GM12878 (cell line): ENCODE measurements around the gene CSTPP1. TPM values are rescaled to one million over a fixed set of nuclear protein-coding genes. Genes with fewer than 3 reads are reported as not detected.

Source experiments
- ATAC-seq: fragments of 200-7000 bp; cut with Tn5 transposase; 3 replicates; pipeline ENCODE4 v1.9.1; 2020; ENCODE audit warnings: mild to moderate bottlenecking, moderate library complexity
- BruUV-seq: library from RNA; stranded (reverse); fragments of 400-500 nt; replicated peaks from 2 replicates; lab custom pipeline; 2021; lab: Mats Ljungman, UMichigan
- CTCF ChIA-PET: fragments of 300-600 bp; sonication (Branson Sonifier 250); formaldehyde crosslinking; extraction: SDS; loops from one replicate; lab custom pipeline; 2021; ENCODE audit warnings: inconsistent platforms; lab: Yijun Ruan, JAX
- POLR2A ChIA-PET: fragments of 350-600 bp; formaldehyde crosslinking; extraction: SDS; loops from one replicate; lab custom pipeline; 2021; ENCODE audit warnings: inconsistent platforms; lab: Charles Lee
- RAD21 ChIA-PET: fragments of 300-600 bp; sonication (Branson Sonifier 250); formaldehyde crosslinking; loops from one replicate; lab custom pipeline; 2023; ENCODE audit warnings: antibody characterized with exemption; ENCODE audit not compliant: unreplicated experiment; lab: Charles Lee
- SMC1A ChIA-PET: fragments of 300-600 bp; sonication (Branson Sonifier 250); formaldehyde crosslinking; loops from one replicate; lab custom pipeline; 2023; ENCODE audit not compliant: unreplicated experiment, uncharacterized antibody; lab: Charles Lee
- DNase-seq: peaks from one replicate; pipeline ENCODE4 v3.0.0-alpha.2; 2011; ENCODE audit warnings: low read depth, low spot score
- FAIRE-seq: peaks from 3 replicates; lab custom pipeline; 2011; peaks lifted over from hg19 to GRCh38; lab: Jason Lieb, UNC
- H2AFZ ChIP-seq: 2 replicates; pipeline ENCODE4 v1.6.0; 2011; ENCODE audit warnings: low read depth, low read length, control low read depth; ENCODE audit not compliant: control insufficient read depth
- H3K27ac ChIP-seq: 2 replicates; pipeline ENCODE4 v1.5.1; 2011; ENCODE audit warnings: control low read depth; ENCODE audit not compliant: control insufficient read depth, insufficient read depth
- H3K27me3 ChIP-seq, 2 experiments: replicated peaks in 1 of 2; 2 replicates each; pipeline versions ENCODE4 v1.6.0 to v1.6.1; 2011; ENCODE audit warnings: low read length in 1 of 2; ENCODE audit not compliant: control insufficient read depth in 2 of 2, insufficient read depth in 2 of 2
- H3K36me3 ChIP-seq, 2 experiments: 2 replicates each; pipeline ENCODE4 v1.5.1; 2011; ENCODE audit warnings: low read length in 1 of 2; ENCODE audit not compliant: control insufficient read depth in 2 of 2, insufficient read depth in 2 of 2
- H3K4me1 ChIP-seq: 2 replicates; pipeline ENCODE4 v1.6.1; 2011; ENCODE audit warnings: mild to moderate bottlenecking, low read length, moderate library complexity, mixed read lengths; ENCODE audit not compliant: control insufficient read depth, insufficient read depth
- H3K4me2 ChIP-seq: 2 replicates; pipeline ENCODE4 v1.6.0; 2011; ENCODE audit warnings: control low read depth; ENCODE audit not compliant: control insufficient read depth, insufficient read depth
- H3K4me3 ChIP-seq: fragments of 200-600 bp; sonication (generic); 2 replicates; pipeline ENCODE4 v1.5.1; 2016
- H3K79me2 ChIP-seq: 2 replicates; pipeline ENCODE4 v1.6.0; 2011; ENCODE audit warnings: low read length; ENCODE audit not compliant: control insufficient read depth, insufficient read depth
- H3K9ac ChIP-seq: 2 replicates; pipeline ENCODE4 v1.8.0; 2011; ENCODE audit warnings: low read length, control low read depth, mixed read lengths; ENCODE audit not compliant: control insufficient read depth, insufficient read depth
- H3K9me3 ChIP-seq: replicated peaks from 3 replicates; pipeline ENCODE4 v1.5.1; 2011; ENCODE audit warnings: mild to moderate bottlenecking, low read length; ENCODE audit not compliant: control insufficient read depth, insufficient read depth
- H4K20me1 ChIP-seq: 2 replicates; pipeline ENCODE4 v1.6.0; 2011; ENCODE audit not compliant: control insufficient read depth, insufficient read depth
- BCL3 ChIP-seq: IDR thresholded peaks from 2 replicates; pipeline ENCODE4 v1.6.1; 2011; ENCODE audit warnings: borderline replicate concordance, low read depth, mild to moderate bottlenecking, moderate library complexity, low read length; ENCODE audit not compliant: insufficient read depth, poor library complexity, severe bottlenecking
- BRCA1 ChIP-seq: IDR thresholded peaks from 2 replicates; pipeline ENCODE4 v1.6.1; 2011; ENCODE audit warnings: low read depth, low read length, improper control_type of control experiment
- CEBPB ChIP-seq, 2 experiments: fragments of 150-350 bp in 1 of 2; IDR thresholded peaks; 2 replicates each; pipeline ENCODE4 v1.6.1; 2012 to 2014; ENCODE audit warnings: low read depth in 2 of 2, low read length in 2 of 2, borderline replicate concordance in 1 of 2, inconsistent platforms in 1 of 2
- CHD1 ChIP-seq: IDR thresholded peaks from 2 replicates; pipeline ENCODE4 v1.6.1; 2012; ENCODE audit warnings: low read depth, low read length, improper control_type of control experiment
- CUX1 ChIP-seq: IDR thresholded peaks from 2 replicates; pipeline ENCODE4 v1.6.1; 2012; ENCODE audit warnings: improper control_type of control experiment, low read depth, low read length; ENCODE audit not compliant: insufficient replicate concordance
- EGR1 ChIP-seq, 2 experiments: IDR thresholded peaks; 1 replicate in 1 of 2; 2 replicates in 1 of 2; pipeline ENCODE4 v1.6.1; 2011 to 2012; ENCODE audit warnings: low read depth in 2 of 2, low read length in 2 of 2, borderline replicate concordance in 1 of 2, mild to moderate bottlenecking in 1 of 2, moderate library complexity in 1 of 2
- HDAC2 ChIP-seq: fragments of 200-600 bp; sonication (generic); IDR thresholded peaks from 2 replicates; pipeline ENCODE4 v1.6.1; 2017
- JUND ChIP-seq: IDR thresholded peaks from 2 replicates; pipeline ENCODE4 v1.6.1; 2012; ENCODE audit warnings: low read depth, mild to moderate bottlenecking, low read length, improper control_type of control experiment, moderate library complexity
- LARP7 ChIP-seq: fragments of 450-650 bp; IDR thresholded peaks from 2 replicates; pipeline ENCODE4 v1.6.1; 2017; ENCODE audit warnings: mild to moderate bottlenecking
- MAX ChIP-seq: IDR thresholded peaks from 2 replicates; pipeline ENCODE4 v1.6.1; 2012; ENCODE audit warnings: low read depth, low read length, improper control_type of control experiment
- NFYA ChIP-seq: IDR thresholded peaks from 2 replicates; pipeline ENCODE4 v1.6.1; 2011; ENCODE audit warnings: low read depth, mild to moderate bottlenecking, low read length, improper control_type of control experiment, borderline replicate concordance
- NRF1 ChIP-seq: conservative IDR thresholded peaks from 2 replicates; pipeline ENCODE4 v1.6.1; 2011; ENCODE audit warnings: mild to moderate bottlenecking, low read depth, low read length, improper control_type of control experiment
- POU2F2 ChIP-seq: IDR thresholded peaks from 3 replicates; pipeline ENCODE4 v1.6.1; 2011; ENCODE audit warnings: low read depth, mild to moderate bottlenecking, low read length, borderline replicate concordance
- RB1 ChIP-seq: fragments of 450-650 bp; formaldehyde crosslinking; IDR thresholded peaks from 2 replicates; pipeline ENCODE4 v1.6.1; 2017; ENCODE audit warnings: mild to moderate bottlenecking, borderline replicate concordance
- SMAD1 ChIP-seq: fragments of 450-650 bp; IDR thresholded peaks from 2 replicates; pipeline ENCODE4 v1.6.1; 2018; ENCODE audit warnings: mild to moderate bottlenecking, low read depth; ENCODE audit not compliant: partially characterized antibody
- SMAD5 ChIP-seq: IDR thresholded peaks from 2 replicates; pipeline ENCODE4 v1.6.1; 2016; ENCODE audit warnings: antibody characterized with exemption, low read depth
- STAT3 ChIP-seq: IDR thresholded peaks from 2 replicates; pipeline ENCODE4 v1.6.1; 2011; ENCODE audit warnings: low read depth, low read length, improper control_type of control experiment
- TCF7 ChIP-seq: IDR thresholded peaks from 2 replicates; pipeline ENCODE4 v1.6.1; 2014; ENCODE audit warnings: antibody characterized with exemption, borderline replicate concordance
- WGBS: methylation state at CpG from one replicate; pipeline ENCODE4 v1.1.6; 2016; ENCODE audit warnings: low lambda C conversion rate; ENCODE audit not compliant: insufficient replicate concordance, insufficient coverage; ENCODE audit errors: missing lambda C conversion rate; 5-methylcytosine and 5-hydroxymethylcytosine counted together
- in situ Hi-C: fragments of 300-500 bp; cut with MboI; formaldehyde crosslinking; loops from 9 replicates; pipeline ENCODE4 v1.14.3; 2018; ENCODE audit warnings: mixed read lengths
- intact Hi-C: fragments of 100-400 bp; cut with micrococcal nuclease; formaldehyde crosslinking; loops from one replicate; pipeline ENCODE4 v1.14.2; 2022; ENCODE audit not compliant: unreplicated experiment
- polyA plus RNA-seq, 11 experiments: library from polyadenylated mRNA; depleted of rRNA in 4 of 11; unstranded in 6 of 11; stranded (reverse) in 5 of 11; fragments of >200 nt; fragmentation: Nextera tagmentation in 4 of 11; fragmentation: Illumina TruSeq in 1 of 11; extraction: Ambion mirVana in 4 of 11; extraction: Trizol in 1 of 11; gene quantifications; 1 replicate in 1 of 11; 2 replicates in 10 of 11; pipeline versions ENCODE4 v1.2.1 to v1.2.3, GENCODE V29; 2011 to 2016; ENCODE audit warnings: inconsistent platforms in 2 of 11, missing spikeins in 2 of 11, low read depth in 1 of 11
- total RNA-seq, 4 experiments: library from RNA; depleted of rRNA in 3 of 4; stranded (reverse); fragments of >200 nt in 3 of 4; fragmentation: Illumina TruSeq in 1 of 4; extraction: Trizol in 1 of 4; gene quantifications; 2 replicates each; pipeline versions ENCODE4 v1.2.1 to v1.2.3, GENCODE V29; 2013 to 2021

The CSTPP1 gene
- total and polyA plus RNA-seq, 10 of the 15 experiments (the other 5 are each of a cell fraction or from before 2014, with no cell fraction given): 7.1 to 23.4 (median 17.5) TPM

- ChIA-PET SMC1A (interaction anchor here (1.1 to 1.2 kb wide), 2 partner anchors 15 to 16 kb away, joined by 3 to 4 read pairs; no protein-coding TSS in a partner anchor), CTCF (interaction anchor here (1.0 to 1.2 kb wide), 3 partner anchors 9 to 360 kb away, joined by 3 read pairs; no protein-coding TSS in a partner anchor), RAD21 (interaction anchor here (0.8 kb wide), 1 partner anchor 207 kb away, joined by 3 read pairs; no protein-coding TSS in a partner anchor), POLR2A (no interaction called here)
- H3K4me3 ChIP-seq: no peak overlapping the region
- no peak for FAIRE-seq
- H3K27me3 ChIP-seq: no peaks in the 10 kb centered on the region
- H3K79me2 ChIP-seq: no peaks in the 10 kb centered on the region
- H3K27ac ChIP-seq: no peak overlapping the region
- no TSS peak for BruUV-seq
- DNase-seq: no peak
- intact Hi-C loops (no loop called here), in situ Hi-C loops (no loop called here)
- no peak for ATAC-seq
- H3K36me3 ChIP-seq: no peaks in the 10 kb centered on the region
- no peak overlapping the region for H3K4me2 ChIP-seq
- H3K9ac ChIP-seq: no peak overlapping the region
- no peaks in the 10 kb centered on the region for H3K4me1 ChIP-seq
- H3K9me3 ChIP-seq: no peaks in the 10 kb centered on the region
- 70% methylated on average over 2 of the region's 2 CpGs for WGBS
- no peaks in the 10 kb centered on the region for H4K20me1 ChIP-seq
- no peak overlapping the region for H2AFZ ChIP-seq
- TF ChIP-seq CUX1: no peak
- TF ChIP-seq HDAC2: no peak
- no peak for TF ChIP-seq LARP7
- no peak for TF ChIP-seq BRCA1
- TF ChIP-seq NFYA: no peak
- no peak for TF ChIP-seq NRF1
- no peak for TF ChIP-seq SMAD1
- no peak for TF ChIP-seq CEBPB (IDR thresholded peaks at IDR 0.05; ENCODE audit: borderline replicate concordance in 1 of 2, low read depth in 2 of 2, low read length in 2 of 2)
- no peak for TF ChIP-seq BCL3
- no peak for TF ChIP-seq EGR1 (IDR thresholded peaks at IDR 0.05; ENCODE audit: borderline replicate concordance in 1 of 2, low read depth in 2 of 2, low read length in 2 of 2)
- TF ChIP-seq POU2F2: no peak
- no peak for TF ChIP-seq STAT3
- TF ChIP-seq TCF7: no peak
- no peak for TF ChIP-seq RB1
- TF ChIP-seq CHD1: no peak
- TF ChIP-seq MAX: no peak
- no peak for TF ChIP-seq SMAD5
- TF ChIP-seq JUND: no peak
Measured at GRCh38 chr11:47147250-47147649, 210.7 kb downstream of the CSTPP1 start.
